GM23338 (cell line): ENCODE measurements around the gene ZBTB20.
A peak's percentile ranks its signal among the peaks of the same experiment; 100 is the strongest.

Source experiments
- EZH2phosphoT487 ChIP-seq: fragments of 200-600 bp; sonication (generic); IDR thresholded peaks from one replicate; pipeline ENCODE4 v1.8.1; 2018; ENCODE audit warnings: antibody characterized with exemption; ENCODE audit not compliant: unreplicated experiment
- TF ChIP-seq, protein P1 (sequence below), 2 experiments: fragments of 200-600 bp in 1 of 2; sonication (generic) in 1 of 2; conservative IDR thresholded peaks; 2 replicates each; pipeline versions ENCODE4 v1.5.1 to v1.6.1; 2016 to 2017; ENCODE audit warnings: antibody characterized with exemption in 2 of 2, low read depth in 2 of 2, mild to moderate bottlenecking in 2 of 2, moderate library complexity in 1 of 2

DNA sequence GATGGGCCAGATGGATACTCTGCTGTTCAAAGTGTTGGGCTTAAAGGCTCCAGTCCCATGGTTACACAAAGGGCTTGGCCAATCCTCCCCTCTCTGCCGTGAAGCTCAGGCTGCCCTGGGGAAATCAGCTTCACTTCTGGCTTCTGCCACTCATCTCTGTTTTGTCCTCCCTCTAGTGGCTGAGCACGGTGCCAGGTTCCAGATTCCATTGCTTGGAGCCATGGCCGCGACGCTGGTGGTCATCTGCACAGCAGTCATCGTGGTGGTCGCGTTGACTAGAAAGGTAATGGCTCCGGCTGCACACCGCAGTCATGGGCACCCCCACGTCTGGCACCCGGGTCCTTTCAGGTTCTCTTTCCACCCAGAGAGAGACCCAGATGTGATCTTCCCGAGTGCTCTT, 847.7 kb downstream of the ZBTB20 start:
- TF ChIP-seq, protein P1, sequence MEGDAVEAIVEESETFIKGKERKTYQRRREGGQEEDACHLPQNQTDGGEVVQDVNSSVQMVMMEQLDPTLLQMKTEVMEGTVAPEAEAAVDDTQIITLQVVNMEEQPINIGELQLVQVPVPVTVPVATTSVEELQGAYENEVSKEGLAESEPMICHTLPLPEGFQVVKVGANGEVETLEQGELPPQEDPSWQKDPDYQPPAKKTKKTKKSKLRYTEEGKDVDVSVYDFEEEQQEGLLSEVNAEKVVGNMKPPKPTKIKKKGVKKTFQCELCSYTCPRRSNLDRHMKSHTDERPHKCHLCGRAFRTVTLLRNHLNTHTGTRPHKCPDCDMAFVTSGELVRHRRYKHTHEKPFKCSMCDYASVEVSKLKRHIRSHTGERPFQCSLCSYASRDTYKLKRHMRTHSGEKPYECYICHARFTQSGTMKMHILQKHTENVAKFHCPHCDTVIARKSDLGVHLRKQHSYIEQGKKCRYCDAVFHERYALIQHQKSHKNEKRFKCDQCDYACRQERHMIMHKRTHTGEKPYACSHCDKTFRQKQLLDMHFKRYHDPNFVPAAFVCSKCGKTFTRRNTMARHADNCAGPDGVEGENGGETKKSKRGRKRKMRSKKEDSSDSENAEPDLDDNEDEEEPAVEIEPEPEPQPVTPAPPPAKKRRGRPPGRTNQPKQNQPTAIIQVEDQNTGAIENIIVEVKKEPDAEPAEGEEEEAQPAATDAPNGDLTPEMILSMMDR (conservative IDR thresholded peaks at IDR 0.05; ENCODE audit: low read depth in 2 of 2): peak; percentile 49 to 75
- no peak for TF ChIP-seq EZH2phosphoT487
